Keratinocyte (primary cell): ENCODE measurements around the gene NT5M. TPM values are rescaled to one million over a fixed set of nuclear protein-coding genes. Genes with fewer than 3 reads are reported as not detected.

Experiments
- DNase-seq: peaks from one replicate; pipeline ENCODE4 v3.0.0-alpha.2; 2011; ENCODE audit warnings: low read depth, missing footprints, low spot score
- FAIRE-seq: peaks from 2 replicates; lab custom pipeline; 2011; peaks lifted over from hg19 to GRCh38; lab: Jason Lieb, UNC
- H2AFZ ChIP-seq: 2 replicates; pipeline ENCODE4 v1.6.0; 2012; ENCODE audit warnings: low read length, control low read depth, inconsistent platforms; ENCODE audit not compliant: control insufficient read depth
- H3K27ac ChIP-seq: 2 replicates; pipeline ENCODE4 v1.5.1; 2011; ENCODE audit warnings: low read length; ENCODE audit not compliant: control insufficient read depth, insufficient read depth
- H3K27me3 ChIP-seq: 3 replicates; pipeline ENCODE4 v1.6.0; 2011; ENCODE audit warnings: low read length; ENCODE audit not compliant: control insufficient read depth, insufficient read depth; ENCODE audit errors: extremely low read depth
- H3K36me3 ChIP-seq, 2 experiments: 2 replicates in 1 of 2; 3 replicates in 1 of 2; pipeline ENCODE4 v1.5.1; 2011; ENCODE audit warnings: low read length in 2 of 2, mild to moderate bottlenecking in 1 of 2; ENCODE audit not compliant: control insufficient read depth in 2 of 2, insufficient read depth in 2 of 2; ENCODE audit errors: extremely low read depth in 1 of 2
- H3K4me1 ChIP-seq: 3 replicates; pipeline ENCODE4 v1.5.1; 2011; ENCODE audit warnings: low read length; ENCODE audit not compliant: control insufficient read depth, insufficient read depth; ENCODE audit errors: extremely low read depth
- H3K4me2 ChIP-seq: 3 replicates; pipeline ENCODE4 v1.6.0; 2011; ENCODE audit warnings: low read depth, low read length; ENCODE audit not compliant: control insufficient read depth, insufficient read depth; ENCODE audit errors: extremely low read depth
- H3K4me3 ChIP-seq, 3 experiments: fragments of 200-600 bp in 1 of 3; sonication (generic) in 1 of 3; 2 replicates in 2 of 3; 3 replicates in 1 of 3; pipeline ENCODE4 v1.5.1; 2011 to 2016; ENCODE audit warnings: low read length in 3 of 3, mild to moderate bottlenecking in 3 of 3, control low read depth in 2 of 3, inconsistent platforms in 1 of 3, low read depth in 1 of 3, mixed read lengths in 1 of 3, mixed run types in 1 of 3, moderate library complexity in 1 of 3; ENCODE audit not compliant: control insufficient read depth in 2 of 3, insufficient read depth in 2 of 3; ENCODE audit errors: extremely low read depth in 1 of 3
- H3K79me2 ChIP-seq: 2 replicates; pipeline ENCODE4 v1.6.0; 2012; ENCODE audit warnings: low read length; ENCODE audit not compliant: control insufficient read depth, insufficient read depth
- H3K9ac ChIP-seq: 3 replicates; pipeline ENCODE4 v1.6.0; 2011; ENCODE audit warnings: low read length; ENCODE audit not compliant: control insufficient read depth, insufficient read depth; ENCODE audit errors: extremely low read depth
- H3K9me1 ChIP-seq: 3 replicates; pipeline ENCODE4 v1.6.0; 2011; ENCODE audit warnings: low read length; ENCODE audit not compliant: control insufficient read depth, insufficient read depth; ENCODE audit errors: extremely low read depth
- H3K9me3 ChIP-seq: 2 replicates; pipeline ENCODE4 v1.5.1; 2012; ENCODE audit warnings: low read depth, low read length; ENCODE audit not compliant: control insufficient read depth
- H4K20me1 ChIP-seq: 3 replicates; pipeline ENCODE4 v1.6.0; 2011; ENCODE audit warnings: low read length; ENCODE audit not compliant: control insufficient read depth, insufficient read depth; ENCODE audit errors: extremely low read depth
- CTCF ChIP-seq, 3 experiments: IDR thresholded peaks in 1 of 3; conservative IDR thresholded peaks in 1 of 3; optimal IDR thresholded peaks in 1 of 3; 2 replicates in 2 of 3; 3 replicates in 1 of 3; pipeline versions ENCODE3 to v1.5.1; 2011; ENCODE audit warnings: low read length in 3 of 3, mild to moderate bottlenecking in 3 of 3, moderate library complexity in 2 of 3, control low read depth in 1 of 3, inconsistent platforms in 1 of 3; ENCODE audit not compliant: insufficient read depth in 2 of 3; ENCODE audit errors: extremely low read depth in 1 of 3
- EZH2 ChIP-seq: IDR thresholded peaks from one replicate; pipeline ENCODE4 v1.6.1; 2012; ENCODE audit warnings: inconsistent platforms, mild to moderate bottlenecking, low read length, moderate library complexity
- dilution Hi-C: fragments of 300-500 bp; cut with MboI; formaldehyde crosslinking; loops from one replicate; pipeline ENCODE4 v1.7.0; 2020; ENCODE audit warnings: low sequenced_read_pairs; ENCODE audit not compliant: extremely low pct_ligation_motif_present
- polyA plus RNA-seq, 5 experiments: library from polyadenylated mRNA; depleted of rRNA in 3 of 5; stranded (reverse) in 3 of 5; stranded (forward) in 1 of 5; unstranded in 1 of 5; fragments of >200 nt; gene quantifications; 1 replicate in 1 of 5; 2 replicates in 3 of 5; 3 replicates in 1 of 5; pipeline versions ENCODE4 v1.2.1 to v1.2.3, GENCODE V29; 2011 to 2012; ENCODE audit warnings: missing spikeins in 2 of 5, low read depth in 1 of 5, low replicate concordance in 1 of 5

NT5M gene
- polyA plus RNA-seq, 1 donor (not counting 4 experiments of a cell fraction or from before 2014, with no cell fraction given) = 0.16 TPM

- no peaks in the 10 kb centered on the region for H3K79me2 ChIP-seq
- H3K9me3 ChIP-seq = no peaks in the 10 kb centered on the region
- no peaks in the 10 kb centered on the region for H4K20me1 ChIP-seq
- peaks cover 3% of the 10 kb centered on the region for H3K27me3 ChIP-seq
- H3K4me2 ChIP-seq = no peak overlapping the region
- no peak for DNase-seq
- H3K4me1 ChIP-seq = no peaks in the 10 kb centered on the region
- no peaks in the 10 kb centered on the region for H3K9me1 ChIP-seq
- dilution Hi-C loops = no loop called here
- H3K27ac ChIP-seq = no peak overlapping the region
- TF ChIP-seq EZH2 = no peak
- TF ChIP-seq CTCF (optimal IDR thresholded peaks at IDR 0.05 in 1 of 3, IDR thresholded peaks at IDR 0.05 in 1 of 3, conservative IDR thresholded peaks at IDR 0.05 in 1 of 3; ENCODE audit: extremely low read depth in 1 of 3, insufficient read depth in 2 of 3, low read length in 3 of 3) = no peak
- no peaks in the 10 kb centered on the region for H3K36me3 ChIP-seq
- H3K9ac ChIP-seq = no peak overlapping the region
- H2AFZ ChIP-seq = no peak overlapping the region
- H3K4me3 ChIP-seq = no peak overlapping the region
- no peak for FAIRE-seq
Measured at GRCh38 chr17:17322516-17323510, 19.6 kb downstream of the NT5M start.

GRCh38 chr17:17324616-17325015 is 21.4 kb downstream of the NT5M start:
- no peak overlapping the region for H3K27ac ChIP-seq
- H3K4me1 ChIP-seq = no peaks in the 10 kb centered on the region
- H3K4me2 ChIP-seq = no peak overlapping the region
- dilution Hi-C loops = no loop called here
- H2AFZ ChIP-seq = no peak overlapping the region
- H3K9me3 ChIP-seq = no peaks in the 10 kb centered on the region
- H3K27me3 ChIP-seq = peaks cover 3% of the 10 kb centered on the region
- H3K36me3 ChIP-seq = no peaks in the 10 kb centered on the region
- H3K4me3 ChIP-seq = no peak overlapping the region
- H3K79me2 ChIP-seq = no peaks in the 10 kb centered on the region
- H3K9me1 ChIP-seq = no peaks in the 10 kb centered on the region
- no peak for FAIRE-seq
- H3K9ac ChIP-seq = no peak overlapping the region
- TF ChIP-seq CTCF (optimal IDR thresholded peaks at IDR 0.05 in 1 of 3, IDR thresholded peaks at IDR 0.05 in 1 of 3, conservative IDR thresholded peaks at IDR 0.05 in 1 of 3; ENCODE audit: extremely low read depth in 1 of 3, insufficient read depth in 2 of 3, low read length in 3 of 3) (no peak), EZH2 (no peak)
- DNase-seq = no peak
- no peaks in the 10 kb centered on the region for H4K20me1 ChIP-seq
